B cell (primary cell): ENCODE data around the gene BMPR1A. TPM values are rescaled to one million over a fixed set of nuclear protein-coding genes. Genes with fewer than 3 reads are reported as not detected.

Experiments used
- ATAC-seq: fragments of 200-7000 bp; cut with Tn5 transposase; one replicate; pipeline ENCODE4 v1.10.0; 2021; ENCODE audit warnings: low read depth, mild to moderate bottlenecking, moderate number of reproducible peaks, moderate library complexity
- CTCF ChIA-PET: fragments of 350-600 bp; sonication (Branson Sonifier 250); formaldehyde crosslinking; loops from one replicate; lab custom pipeline; 2021; ENCODE audit warnings: antibody characterized with exemption, inconsistent platforms; lab: Charles Lee
- POLR2A ChIA-PET: fragments of 350-600 bp; sonication (Branson Sonifier 250); formaldehyde crosslinking; loops from one replicate; lab custom pipeline; 2021; ENCODE audit warnings: antibody characterized with exemption; lab: Charles Lee
- DNase-seq: peaks from one replicate; pipeline ENCODE4 v3.0.0; 2013
- H2AFZ ChIP-seq: 2 replicates; pipeline ENCODE4 v1.6.1; 2012; ENCODE audit warnings: mild to moderate bottlenecking, low read depth, low read length; ENCODE audit not compliant: insufficient read depth, poor library complexity, severe bottlenecking
- H3K27ac ChIP-seq, 2 donors: 1 replicate in 1 of 2; 2 replicates in 1 of 2; pipeline ENCODE4 v1.5.1; 2012 to 2013; ENCODE audit warnings: low read length in 2 of 2, mild to moderate bottlenecking in 2 of 2, moderate library complexity in 1 of 2
- H3K27me3 ChIP-seq, 4 experiments: fragments of 200-600 bp in 1 of 4; sonication (generic) in 1 of 4; replicated peaks in 1 of 4; 1 replicate in 2 of 4; 2 replicates in 2 of 4; pipeline versions ENCODE4 v1.6.1 to v1.7.0; 2013 to 2016; ENCODE audit warnings: low read length in 3 of 4, mild to moderate bottlenecking in 2 of 4, mixed read lengths in 1 of 4, moderate library complexity in 1 of 4; ENCODE audit not compliant: insufficient read depth in 4 of 4, control insufficient read depth in 3 of 4; ENCODE audit errors: control extremely low read depth in 1 of 4
- H3K36me3 ChIP-seq, 2 experiments: replicated peaks in 1 of 2; 1 replicate in 1 of 2; 2 replicates in 1 of 2; pipeline versions ENCODE4 v1.6.1 to v1.7.1; 2013; ENCODE audit warnings: low read length in 1 of 2; ENCODE audit not compliant: insufficient read depth in 2 of 2, control insufficient read depth in 1 of 2; ENCODE audit errors: control extremely low read depth in 1 of 2, extremely low read depth in 1 of 2
- H3K4me1 ChIP-seq, 2 donors: fragments of 200-600 bp in 1 of 2; sonication (generic) in 1 of 2; 1 replicate in 1 of 2; 2 replicates in 1 of 2; pipeline versions ENCODE4 v1.5.1 to v1.6.1; 2013 to 2017; ENCODE audit warnings: low read length in 2 of 2; ENCODE audit not compliant: control insufficient read depth in 2 of 2, insufficient read depth in 2 of 2
- H3K4me2 ChIP-seq: replicated peaks from 2 replicates; pipeline ENCODE3; 2012; ENCODE audit warnings: mild to moderate bottlenecking, low read depth, low read length; ENCODE audit not compliant: poor library complexity, severe bottlenecking
- H3K4me3 ChIP-seq, 5 experiments: fragments of 200-600 bp in 1 of 5; sonication (generic) in 1 of 5; 1 replicate in 3 of 5; 2 replicates in 2 of 5; pipeline versions ENCODE4 v1.5.1 to v1.7.0; 2011 to 2016; ENCODE audit warnings: low read length in 4 of 5, mild to moderate bottlenecking in 4 of 5, low read depth in 2 of 5, control low read depth in 1 of 5, moderate library complexity in 1 of 5; ENCODE audit not compliant: insufficient read depth in 1 of 5; ENCODE audit errors: control extremely low read depth in 1 of 5, extremely low read depth in 1 of 5
- H3K79me2 ChIP-seq: fragments of 200-600 bp; sonication (generic); one replicate; pipeline ENCODE4 v1.6.0; 2016; ENCODE audit warnings: low read length; ENCODE audit not compliant: control insufficient read depth, insufficient read depth
- H3K9ac ChIP-seq: fragments of 200-600 bp; sonication (generic); 2 replicates; pipeline ENCODE4 v1.6.1; 2017; ENCODE audit warnings: mild to moderate bottlenecking, low read length, moderate library complexity
- H3K9me3 ChIP-seq, 3 donors: one replicate each; pipeline versions ENCODE4 v1.6.1 to v1.7.1; 2013; ENCODE audit warnings: low read length in 2 of 3; ENCODE audit not compliant: control insufficient read depth in 2 of 3, insufficient read depth in 1 of 3; ENCODE audit errors: control extremely low read depth in 1 of 3
- H4K20me1 ChIP-seq: 2 replicates; pipeline ENCODE4 v1.6.0; 2012; ENCODE audit warnings: mild to moderate bottlenecking, low read length; ENCODE audit not compliant: insufficient read depth, control insufficient read depth, poor library complexity, severe bottlenecking
- H3K27ac Mint-ChIP-seq: one replicate; pipeline ENCODE4 v1.8.0; 2021; ENCODE audit warnings: mixed read lengths
- H3K27me3 Mint-ChIP-seq: one replicate; pipeline ENCODE4 v1.8.0; 2021; ENCODE audit warnings: mixed read lengths
- H3K4me1 Mint-ChIP-seq: one replicate; pipeline ENCODE4 v1.8.0; 2021; ENCODE audit warnings: mixed read lengths
- H3K4me3 Mint-ChIP-seq: one replicate; pipeline ENCODE4 v1.8.0; 2021; ENCODE audit warnings: mixed read lengths
- H3K9me3 Mint-ChIP-seq: one replicate; pipeline ENCODE4 v1.8.0; 2022; ENCODE audit warnings: mixed read lengths; ENCODE audit not compliant: insufficient read depth
- CTCF ChIP-seq: fragments of 200-600 bp; IDR thresholded peaks from one replicate; pipeline ENCODE4 v1.8.0; 2022; ENCODE audit warnings: antibody characterized with exemption, mild to moderate bottlenecking
- EZH2 ChIP-seq: IDR thresholded peaks from 2 replicates; pipeline ENCODE4 v1.6.1; 2012; ENCODE audit warnings: borderline replicate concordance, low read depth, mild to moderate bottlenecking, moderate library complexity, low read length; ENCODE audit not compliant: insufficient read depth, poor library complexity, severe bottlenecking
- WGBS: methylation state at CpG from one replicate; pipeline ENCODE4 v1.1.5; 2013; ENCODE audit warnings: missing lambda C conversion rate; ENCODE audit not compliant: insufficient coverage; 5-methylcytosine and 5-hydroxymethylcytosine counted together
- intact Hi-C: fragments of 100-400 bp; cut with micrococcal nuclease; formaldehyde crosslinking; loops from one replicate; pipeline ENCODE4 v1.10.0; 2022
- polyA plus RNA-seq: library from polyadenylated mRNA; depleted of rRNA; stranded (reverse); fragments of >200 nt; gene quantifications from 2 replicates; pipeline ENCODE4 v1.2.3, GENCODE V29; 2012
- total RNA-seq, 2 donors: library from RNA; stranded (reverse); fragments of 120-200 nt in 1 of 2; gene quantifications; 1 replicate in 1 of 2; 2 replicates in 1 of 2; pipeline versions ENCODE4 v1.2.3 to v1.2.4, GENCODE V29; 2013 to 2022

Gene BMPR1A
- total and polyA plus RNA-seq, 2 donors (not counting 1 experiment from before 2014, with no cell fraction given) = 1.9 to 15.1 TPM

- Histone ChIP-seq H3K27ac (no peak overlapping the region), H3K4me1 (peaks cover 28 to 31% of the 10 kb centered on the region in 2 donors), H3K79me2 (peaks cover 20% of the 10 kb centered on the region), H3K4me2 (peak overlapping the region; percentile 39), H3K9ac (no peak overlapping the region), H4K20me1 (no peaks in the 10 kb centered on the region), H3K9me3 (no peaks in the 10 kb centered on the region), H3K4me3 (no peak overlapping the region), H3K27me3 (peaks cover 3 to 30% (median 27%) of the 10 kb centered on the region in 4 experiments), H3K36me3 (no peaks in the 10 kb centered on the region), H2AFZ (no peak overlapping the region)
- 49% methylated on average over 2 of the region's 9 CpGs for WGBS
- no peak for ATAC-seq
- Mint-ChIP-seq H3K4me3 (peak overlapping the region; percentile 94), H3K4me1 (peaks cover 32% of the 10 kb centered on the region), H3K27ac (no peak overlapping the region), H3K27me3 (peaks cover 34% of the 10 kb centered on the region), H3K9me3 (no peaks in the 10 kb centered on the region)
- no peak for TF ChIP-seq EZH2
- POLR2A ChIA-PET = interaction anchor here (1.4 kb wide), 1 partner anchor 46 kb away, joined by 3 read pairs; no protein-coding TSS in a partner anchor
- CTCF ChIA-PET = interaction anchor here (0.7 kb wide), 1 partner anchor 64 kb away, joined by 3 read pairs; no protein-coding TSS in a partner anchor
- intact Hi-C loops = loop anchor here (5.0 kb wide), 1 partner anchor 356 kb away; no protein-coding TSS in a partner anchor
- peak; percentile 22 for DNase-seq
Observed at GRCh38 chr10:86758189-86759072, 2.0 kb downstream of the BMPR1A start.

DNA sequence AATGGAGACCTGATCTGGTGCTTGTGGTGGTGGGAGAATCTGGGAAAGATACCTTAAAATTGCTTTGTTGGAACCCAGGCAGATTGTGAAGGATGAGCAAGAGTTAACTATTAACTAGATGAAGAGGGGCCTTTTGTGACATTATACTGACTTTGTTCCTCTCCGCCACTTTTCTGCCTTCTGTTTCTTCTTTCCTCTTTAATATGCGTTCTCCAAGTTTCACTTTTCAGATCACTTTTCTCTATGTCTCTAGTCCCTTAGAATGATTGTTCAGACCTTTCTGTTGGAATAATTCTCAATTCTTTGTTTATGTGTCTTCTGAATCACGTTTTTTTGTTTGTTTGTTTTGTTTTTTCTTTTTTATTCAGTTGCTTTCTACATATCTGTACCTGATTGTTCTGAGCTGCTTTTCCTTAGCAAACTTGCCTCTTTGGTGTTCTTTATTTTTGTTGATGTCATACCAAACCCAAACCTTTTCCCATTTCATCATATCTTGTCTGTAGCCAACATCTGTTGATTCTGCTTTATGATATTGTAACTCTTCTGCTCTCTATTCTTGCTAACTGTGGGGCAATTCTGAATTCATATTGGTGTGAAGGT, 2.8 kb downstream of the BMPR1A start:
- TF ChIP-seq CTCF (no peak), EZH2 (no peak)
- H3K27ac ChIP-seq = no peak overlapping the region
- no peaks in the 10 kb centered on the region for H4K20me1 ChIP-seq
- peak overlapping the region; percentile 51 for H3K4me3 Mint-ChIP-seq
- peak overlapping the region; percentile 22 for H3K27ac Mint-ChIP-seq
- H3K4me3 ChIP-seq = no peak overlapping the region
- intact Hi-C loops = loop anchor here (5.0 kb wide), 1 partner anchor 357 kb away; no protein-coding TSS in a partner anchor
- peak overlapping the region; percentile 39 for H3K4me2 ChIP-seq
- peaks cover 3 to 30% (median 27%) of the 10 kb centered on the region in 4 experiments for H3K27me3 ChIP-seq
- WGBS = no CpG with 5 or more reads among the region's 3 CpGs
- ChIA-PET CTCF (no interaction called here), POLR2A (no interaction called here)
- no peaks in the 10 kb centered on the region for H3K36me3 ChIP-seq
- no peaks in the 10 kb centered on the region for H3K9me3 Mint-ChIP-seq
- no peaks in the 10 kb centered on the region for H3K9me3 ChIP-seq
- DNase-seq = peak; percentile 25
- H3K9ac ChIP-seq = peak overlapping the region; percentile 23
- H3K27me3 Mint-ChIP-seq = peaks cover 34% of the 10 kb centered on the region
- ATAC-seq = no peak
- peaks cover 29% of the 10 kb centered on the region for H3K4me1 Mint-ChIP-seq
- H3K79me2 ChIP-seq = peaks cover 20% of the 10 kb centered on the region
- H2AFZ ChIP-seq = no peak overlapping the region
- peaks cover 26 to 30% of the 10 kb centered on the region in 2 donors for H3K4me1 ChIP-seq
